Transverse colon (tissue), 4 donors: ENCODE data around the gene ELAVL4. TPM values are rescaled to one million over a fixed set of nuclear protein-coding genes. Genes with fewer than 3 reads are reported as not detected.

Experiments used
- DNase-seq: peaks from one replicate; pipeline ENCODE4 v3.0.0-alpha.2; 2019
- H3K27ac ChIP-seq, 4 donors: fragments of 200-600 bp; sonication (generic); 2 replicates each; pipeline ENCODE4 v1.5.1; 2016 to 2018; ENCODE audit warnings: inconsistent platforms in 4 of 4
- H3K27me3 ChIP-seq: fragments of 200-600 bp; sonication (generic); 2 replicates; pipeline ENCODE4 v1.5.1; 2017; ENCODE audit warnings: inconsistent platforms
- H3K36me3 ChIP-seq, 4 donors: fragments of 200-600 bp; sonication (generic); 2 replicates each; pipeline ENCODE4 v1.5.1; 2017 to 2019; ENCODE audit warnings: inconsistent platforms in 4 of 4
- H3K4me1 ChIP-seq, 4 donors: fragments of 200-600 bp; sonication (generic); 2 replicates each; pipeline ENCODE4 v1.5.1; 2017 to 2020; ENCODE audit warnings: inconsistent platforms in 4 of 4
- H3K4me3 ChIP-seq, 4 donors: fragments of 200-600 bp; sonication (generic); 1 replicate in 1 of 4; 2 replicates in 3 of 4; pipeline versions ENCODE4 v1.5.1 to v1.6.1; 2017 to 2019; ENCODE audit warnings: inconsistent platforms in 4 of 4
- H3K9me3 ChIP-seq, 2 donors: fragments of 200-600 bp; sonication (generic); 2 replicates each; pipeline ENCODE4 v1.5.1; 2017 to 2019; ENCODE audit warnings: inconsistent platforms in 2 of 2
- EP300 ChIP-seq: sonication (generic); formaldehyde crosslinking; IDR thresholded peaks from one replicate; pipeline ENCODE4 v1.6.1; 2017; ENCODE audit warnings: antibody characterized with exemption, low read depth
- POLR2A ChIP-seq: fragments of 450-650 bp; IDR thresholded peaks from one replicate; pipeline ENCODE4 v1.6.1; 2016; ENCODE audit warnings: antibody characterized with exemption, mild to moderate bottlenecking, moderate library complexity
- POLR2AphosphoS5 ChIP-seq, 3 donors: sonication (generic); formaldehyde crosslinking; IDR thresholded peaks; one replicate each; pipeline ENCODE4 v1.6.1; 2016; ENCODE audit warnings: antibody characterized with exemption in 3 of 3
- WGBS, 2 donors: methylation state at CpG; one replicate each; pipeline ENCODE4 v1.1.5; 2018; ENCODE audit warnings: low coverage in 1 of 2; 5-methylcytosine and 5-hydroxymethylcytosine counted together
- in situ Hi-C, 4 donors: fragments of 200-750 bp; cut with MboI; loops; one replicate each; pipeline versions ENCODE4 v1.15.0 to v1.15.1; 2017; ENCODE audit warnings: low sequenced_read_pairs in 3 of 4, low pct_ligation_motif_present in 1 of 4, low pct_unique_long_range_greater_than_20kb in 1 of 4
- intact Hi-C: fragments of 100-400 bp; cut with DNase I; formaldehyde crosslinking; loops from one replicate; pipeline ENCODE4 v1.15.1; 2023; ENCODE audit warnings: low total_unique reads
- total RNA-seq, 4 donors: library from RNA; depleted of rRNA; stranded (reverse); fragments of >200 nt; gene quantifications; one replicate each; pipeline ENCODE4 v1.1.0, GENCODE V29; 2016
- TF ChIP-seq, protein P1 (sequence below), 5 experiments: fragments of 200-600 bp in 3 of 5; fragments of 450-650 bp in 2 of 5; sonication (generic) in 3 of 5; IDR thresholded peaks; 1 replicate in 2 of 5; 2 replicates in 3 of 5; pipeline ENCODE4 v1.5.1; 2016 to 2017; ENCODE audit warnings: antibody characterized with exemption in 5 of 5, inconsistent platforms in 3 of 5, mild to moderate bottlenecking in 2 of 5, moderate library complexity in 1 of 5

The ELAVL4 gene
- total RNA-seq, 4 donors from 2014 or later = 0.55 to 0.64 TPM; not detected in 2

DNA sequence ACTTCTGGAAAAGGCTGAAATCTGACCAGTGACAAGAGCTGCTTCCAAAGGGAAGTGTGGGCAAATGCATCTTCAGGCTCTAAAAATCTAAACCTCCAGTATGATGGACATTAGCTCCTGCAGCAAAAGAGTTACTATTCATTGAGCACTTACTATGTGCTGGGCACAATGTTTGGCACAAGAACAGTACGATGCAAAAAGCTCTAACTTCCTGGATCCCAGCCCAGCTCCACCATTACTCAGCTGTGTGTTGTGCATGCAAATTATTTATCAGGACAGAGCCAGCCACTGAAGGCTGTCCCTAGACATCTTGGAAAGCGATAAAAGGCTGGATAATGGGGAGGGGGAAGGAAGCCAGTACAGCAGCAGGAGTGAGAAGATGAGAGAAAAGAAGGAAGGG is 143.5 kb downstream of the ELAVL4 start:
- Histone ChIP-seq H3K27ac (no peak overlapping the region), H3K27me3 (no peaks in the 10 kb centered on the region), H3K4me3 (no peak overlapping the region), H3K36me3 (no peaks in the 10 kb centered on the region), H3K9me3 (no peaks in the 10 kb centered on the region), H3K4me1 (no peaks in the 10 kb centered on the region)
- no peak for DNase-seq
- intact Hi-C loops (no loop called here), in situ Hi-C loops (no loop called here)
- 60 to 80% methylated on average over 1 to 2 of the region's 2 CpGs for WGBS, 2 donors
- TF ChIP-seq, protein P1, sequence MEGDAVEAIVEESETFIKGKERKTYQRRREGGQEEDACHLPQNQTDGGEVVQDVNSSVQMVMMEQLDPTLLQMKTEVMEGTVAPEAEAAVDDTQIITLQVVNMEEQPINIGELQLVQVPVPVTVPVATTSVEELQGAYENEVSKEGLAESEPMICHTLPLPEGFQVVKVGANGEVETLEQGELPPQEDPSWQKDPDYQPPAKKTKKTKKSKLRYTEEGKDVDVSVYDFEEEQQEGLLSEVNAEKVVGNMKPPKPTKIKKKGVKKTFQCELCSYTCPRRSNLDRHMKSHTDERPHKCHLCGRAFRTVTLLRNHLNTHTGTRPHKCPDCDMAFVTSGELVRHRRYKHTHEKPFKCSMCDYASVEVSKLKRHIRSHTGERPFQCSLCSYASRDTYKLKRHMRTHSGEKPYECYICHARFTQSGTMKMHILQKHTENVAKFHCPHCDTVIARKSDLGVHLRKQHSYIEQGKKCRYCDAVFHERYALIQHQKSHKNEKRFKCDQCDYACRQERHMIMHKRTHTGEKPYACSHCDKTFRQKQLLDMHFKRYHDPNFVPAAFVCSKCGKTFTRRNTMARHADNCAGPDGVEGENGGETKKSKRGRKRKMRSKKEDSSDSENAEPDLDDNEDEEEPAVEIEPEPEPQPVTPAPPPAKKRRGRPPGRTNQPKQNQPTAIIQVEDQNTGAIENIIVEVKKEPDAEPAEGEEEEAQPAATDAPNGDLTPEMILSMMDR (IDR thresholded peaks at IDR 0.05) = no peak
- TF ChIP-seq EP300 (no peak), POLR2AphosphoS5 (IDR thresholded peaks at IDR 0.05) (no peak), POLR2A (no peak)

Other genes starting within 250 kb of the ELAVL4 start
- gene AGBL4, start 85.0 kb upstream of the ELAVL4 start, total RNA-seq = under 1 TPM in 1 of 4 donors, not detected in 3; 0.82 TPM